A549 (cell line): ENCODE results near the gene PSMA7.
"Not testable (repeated sequence)": the region's sequence is repeated elsewhere in the genome, so short reads cannot be mapped to it uniquely, and the experiment has no call there.

ENCODE experiments used
- CEBPB ChIP-seq, 2 experiments: fragments of >200 bp in 1 of 2; sonication (Bioruptor Twin) in 1 of 2; formaldehyde crosslinking in 1 of 2; IDR thresholded peaks; 2 replicates each; pipeline ENCODE4 v1.6.1; 2012 to 2016
- HEYL ChIP-seq: fragments of 250-450 bp; sonication (Bioruptor Pico); IDR thresholded peaks from 2 replicates; pipeline ENCODE4 v1.8.0; 2021; ENCODE audit warnings: mild to moderate bottlenecking, moderate library complexity
- HOXA7 ChIP-seq: fragments of 250-450 bp; sonication (Bioruptor Pico); IDR thresholded peaks from 2 replicates; pipeline ENCODE4 v1.5.0; 2020; ENCODE audit warnings: mild to moderate bottlenecking, moderate library complexity
- MYC ChIP-seq: IDR thresholded peaks from 2 replicates; pipeline ENCODE4 v1.6.1; 2012; ENCODE audit warnings: mild to moderate bottlenecking, inconsistent platforms, low read length, improper control_type of control experiment, borderline replicate concordance
- ZNF302 ChIP-seq: fragments of 250-450 bp; sonication (Bioruptor Pico); IDR thresholded peaks from 2 replicates; pipeline ENCODE4 v1.9.0; 2021; ENCODE audit warnings: inconsistent platforms, mild to moderate bottlenecking, moderate library complexity
- TF ChIP-seq, protein P1 (sequence below): fragments of >200 bp; sonication (Bioruptor Twin); formaldehyde crosslinking; IDR thresholded peaks from 3 replicates; pipeline ENCODE4 v1.5.1; 2016
- TF ChIP-seq, protein P2 (sequence below): fragments of 150-350 bp; IDR thresholded peaks from 2 replicates; pipeline ENCODE4 v1.6.1; 2014; ENCODE audit warnings: low read depth, mild to moderate bottlenecking, low read length
- TF ChIP-seq, protein P3 (sequence below): fragments of 200-600 bp; sonication (generic); IDR thresholded peaks from 2 replicates; pipeline ENCODE4 v1.6.1; 2016; ENCODE audit warnings: antibody characterized with exemption, mild to moderate bottlenecking, moderate library complexity

DNA sequence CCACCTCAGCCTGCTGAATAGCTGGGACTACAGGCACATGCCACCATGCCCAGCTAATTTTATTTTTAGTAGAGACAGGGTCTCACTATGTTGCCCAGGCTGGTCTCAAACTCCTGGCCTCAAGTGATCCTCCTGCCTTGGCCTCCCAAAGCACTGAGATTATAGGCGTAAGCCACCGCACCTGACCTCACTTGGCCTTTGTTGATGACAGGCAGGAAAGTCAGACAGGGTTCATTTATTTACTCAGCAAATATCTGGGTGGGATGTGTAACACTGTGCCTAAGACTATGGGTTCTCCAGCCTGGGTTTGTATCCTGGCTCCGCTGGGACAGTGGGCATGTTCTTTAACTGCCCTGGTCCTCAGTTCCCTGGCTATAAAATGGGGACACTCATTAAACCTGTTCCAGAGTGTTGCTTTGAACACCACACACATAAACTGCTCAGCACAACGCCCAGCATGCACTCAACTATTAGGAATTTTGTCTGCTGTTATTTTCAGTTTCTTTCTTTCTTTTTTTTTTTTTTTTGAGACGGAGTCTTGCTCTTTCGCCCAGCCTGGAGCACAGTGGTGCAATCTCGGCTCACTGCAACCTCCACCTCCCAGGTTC lies 27.3 kb downstream of the PSMA7 start:
- TF ChIP-seq, protein P1, sequence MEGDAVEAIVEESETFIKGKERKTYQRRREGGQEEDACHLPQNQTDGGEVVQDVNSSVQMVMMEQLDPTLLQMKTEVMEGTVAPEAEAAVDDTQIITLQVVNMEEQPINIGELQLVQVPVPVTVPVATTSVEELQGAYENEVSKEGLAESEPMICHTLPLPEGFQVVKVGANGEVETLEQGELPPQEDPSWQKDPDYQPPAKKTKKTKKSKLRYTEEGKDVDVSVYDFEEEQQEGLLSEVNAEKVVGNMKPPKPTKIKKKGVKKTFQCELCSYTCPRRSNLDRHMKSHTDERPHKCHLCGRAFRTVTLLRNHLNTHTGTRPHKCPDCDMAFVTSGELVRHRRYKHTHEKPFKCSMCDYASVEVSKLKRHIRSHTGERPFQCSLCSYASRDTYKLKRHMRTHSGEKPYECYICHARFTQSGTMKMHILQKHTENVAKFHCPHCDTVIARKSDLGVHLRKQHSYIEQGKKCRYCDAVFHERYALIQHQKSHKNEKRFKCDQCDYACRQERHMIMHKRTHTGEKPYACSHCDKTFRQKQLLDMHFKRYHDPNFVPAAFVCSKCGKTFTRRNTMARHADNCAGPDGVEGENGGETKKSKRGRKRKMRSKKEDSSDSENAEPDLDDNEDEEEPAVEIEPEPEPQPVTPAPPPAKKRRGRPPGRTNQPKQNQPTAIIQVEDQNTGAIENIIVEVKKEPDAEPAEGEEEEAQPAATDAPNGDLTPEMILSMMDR = not testable (repeated sequence)
- TF ChIP-seq, protein P2, sequence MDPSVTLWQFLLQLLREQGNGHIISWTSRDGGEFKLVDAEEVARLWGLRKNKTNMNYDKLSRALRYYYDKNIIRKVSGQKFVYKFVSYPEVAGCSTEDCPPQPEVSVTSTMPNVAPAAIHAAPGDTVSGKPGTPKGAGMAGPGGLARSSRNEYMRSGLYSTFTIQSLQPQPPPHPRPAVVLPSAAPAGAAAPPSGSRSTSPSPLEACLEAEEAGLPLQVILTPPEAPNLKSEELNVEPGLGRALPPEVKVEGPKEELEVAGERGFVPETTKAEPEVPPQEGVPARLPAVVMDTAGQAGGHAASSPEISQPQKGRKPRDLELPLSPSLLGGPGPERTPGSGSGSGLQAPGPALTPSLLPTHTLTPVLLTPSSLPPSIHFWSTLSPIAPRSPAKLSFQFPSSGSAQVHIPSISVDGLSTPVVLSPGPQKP = not testable (repeated sequence)
- TF ChIP-seq, protein P3, sequence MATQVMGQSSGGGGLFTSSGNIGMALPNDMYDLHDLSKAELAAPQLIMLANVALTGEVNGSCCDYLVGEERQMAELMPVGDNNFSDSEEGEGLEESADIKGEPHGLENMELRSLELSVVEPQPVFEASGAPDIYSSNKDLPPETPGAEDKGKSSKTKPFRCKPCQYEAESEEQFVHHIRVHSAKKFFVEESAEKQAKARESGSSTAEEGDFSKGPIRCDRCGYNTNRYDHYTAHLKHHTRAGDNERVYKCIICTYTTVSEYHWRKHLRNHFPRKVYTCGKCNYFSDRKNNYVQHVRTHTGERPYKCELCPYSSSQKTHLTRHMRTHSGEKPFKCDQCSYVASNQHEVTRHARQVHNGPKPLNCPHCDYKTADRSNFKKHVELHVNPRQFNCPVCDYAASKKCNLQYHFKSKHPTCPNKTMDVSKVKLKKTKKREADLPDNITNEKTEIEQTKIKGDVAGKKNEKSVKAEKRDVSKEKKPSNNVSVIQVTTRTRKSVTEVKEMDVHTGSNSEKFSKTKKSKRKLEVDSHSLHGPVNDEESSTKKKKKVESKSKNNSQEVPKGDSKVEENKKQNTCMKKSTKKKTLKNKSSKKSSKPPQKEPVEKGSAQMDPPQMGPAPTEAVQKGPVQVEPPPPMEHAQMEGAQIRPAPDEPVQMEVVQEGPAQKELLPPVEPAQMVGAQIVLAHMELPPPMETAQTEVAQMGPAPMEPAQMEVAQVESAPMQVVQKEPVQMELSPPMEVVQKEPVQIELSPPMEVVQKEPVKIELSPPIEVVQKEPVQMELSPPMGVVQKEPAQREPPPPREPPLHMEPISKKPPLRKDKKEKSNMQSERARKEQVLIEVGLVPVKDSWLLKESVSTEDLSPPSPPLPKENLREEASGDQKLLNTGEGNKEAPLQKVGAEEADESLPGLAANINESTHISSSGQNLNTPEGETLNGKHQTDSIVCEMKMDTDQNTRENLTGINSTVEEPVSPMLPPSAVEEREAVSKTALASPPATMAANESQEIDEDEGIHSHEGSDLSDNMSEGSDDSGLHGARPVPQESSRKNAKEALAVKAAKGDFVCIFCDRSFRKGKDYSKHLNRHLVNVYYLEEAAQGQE = not testable (repeated sequence)
- TF ChIP-seq ZNF302; CEBPB (IDR thresholded peaks at IDR 0.05); HOXA7 (CRISPR knock-in tag); HEYL (CRISPR knock-in tag); MYC: not testable (repeated sequence)
